GM19023 (cell line): Measurements from ENCODE around the gene SPDYE6.
"Not testable (repeated sequence)": the region's sequence is repeated elsewhere in the genome, so short reads cannot be mapped to it uniquely, and the experiment has no call there.

Experiments used
- ATAC-seq: cut with Tn5 transposase; IDR thresholded peaks from one replicate; pipeline ENCODE4 v1.9.1; 2021; ENCODE audit warnings: mild to moderate bottlenecking, moderate library complexity; ENCODE audit not compliant: unreplicated experiment

The SPDYE6 gene

DNA sequence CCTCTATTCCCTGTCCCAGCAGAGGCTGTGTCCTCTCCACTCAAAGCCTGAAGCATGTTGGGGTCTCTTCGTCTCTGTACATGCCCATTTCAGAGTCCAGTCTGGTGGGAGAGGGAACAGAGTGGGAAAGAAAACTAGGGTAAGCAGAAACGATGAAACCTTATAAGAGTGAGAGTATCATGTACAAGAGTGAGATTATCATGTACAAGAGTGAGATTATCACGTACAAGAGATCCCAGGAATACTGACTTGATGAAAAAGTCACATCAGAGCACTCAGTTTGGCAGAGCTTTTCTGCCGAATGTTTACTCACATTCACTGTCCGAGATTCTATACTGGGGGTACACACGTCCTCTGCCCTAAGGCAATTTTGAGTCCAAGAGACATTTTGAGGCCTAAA is at the start of gene SPDYE6:
SPDYE6 (minus strand) TSS at position 101 of the 400 bp plus-strand sequence. CDS start 421 bp downstream, outside the sequence.
- ATAC-seq, result not testable (repeated sequence)

DNA sequence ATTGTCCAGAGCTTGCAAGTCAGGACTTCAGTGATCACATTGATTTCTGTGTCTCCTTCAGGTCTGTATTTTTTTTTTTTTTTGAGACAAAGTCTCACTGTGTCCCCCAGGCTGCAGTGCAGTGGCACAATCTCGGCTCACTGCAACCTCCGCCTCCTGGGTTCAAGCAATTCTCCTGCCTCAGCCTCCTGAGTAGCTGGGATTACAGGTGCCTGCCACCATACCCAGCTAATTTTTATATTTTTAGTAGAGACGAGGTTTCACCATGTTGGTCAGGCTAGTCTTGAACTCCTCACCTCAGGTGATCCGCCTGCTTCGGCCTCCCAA is 48.6 kb upstream of the SPDYE6 start:
- not testable (repeated sequence) for ATAC-seq

DNA sequence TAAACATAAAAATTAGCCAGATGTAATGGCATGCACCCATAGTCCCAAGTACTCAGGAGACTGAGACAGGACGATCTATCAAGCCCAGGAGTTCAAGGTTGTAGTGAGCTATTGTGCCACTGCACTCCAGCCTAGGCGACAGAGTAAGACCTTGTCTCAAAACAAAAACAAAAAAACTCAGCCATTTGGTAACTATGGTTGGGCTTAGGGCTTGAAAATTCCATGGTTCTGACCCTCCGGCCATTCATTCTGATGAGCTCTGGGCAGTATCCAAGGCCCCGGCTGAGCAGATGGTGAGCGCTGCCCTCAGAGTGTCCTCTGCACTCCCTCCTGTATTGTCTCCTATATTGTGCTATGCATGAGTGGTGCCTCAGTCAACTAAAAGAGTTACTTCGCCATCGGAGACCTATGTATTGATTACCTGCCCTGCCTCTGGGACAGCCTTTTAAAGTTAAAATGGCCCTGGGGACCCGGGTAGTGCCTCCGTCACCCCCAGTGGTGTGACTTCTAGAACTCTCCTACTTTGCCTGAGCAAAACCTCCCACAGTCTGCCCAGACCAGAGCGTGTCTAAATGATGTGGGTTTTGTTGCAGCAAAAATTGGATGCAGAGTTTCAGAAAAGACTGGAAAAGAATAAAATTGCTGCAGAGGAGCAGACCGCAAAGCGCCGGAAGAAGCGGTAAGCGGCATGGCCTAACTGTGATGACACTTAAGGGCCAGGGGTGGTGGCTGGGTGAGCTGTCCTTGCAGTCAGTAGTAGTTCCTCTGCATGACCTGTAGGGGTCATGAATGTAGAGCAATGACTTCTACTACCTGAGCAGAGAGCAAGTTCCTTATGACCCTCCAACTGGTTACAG is 48.0 kb upstream of the SPDYE6 start:
- ATAC-seq, result peak; percentile 85

- ATAC-seq, result no peak
Observed at GRCh38 chr7:102403563-102403962, 47.3 kb upstream of the SPDYE6 start.

DNA sequence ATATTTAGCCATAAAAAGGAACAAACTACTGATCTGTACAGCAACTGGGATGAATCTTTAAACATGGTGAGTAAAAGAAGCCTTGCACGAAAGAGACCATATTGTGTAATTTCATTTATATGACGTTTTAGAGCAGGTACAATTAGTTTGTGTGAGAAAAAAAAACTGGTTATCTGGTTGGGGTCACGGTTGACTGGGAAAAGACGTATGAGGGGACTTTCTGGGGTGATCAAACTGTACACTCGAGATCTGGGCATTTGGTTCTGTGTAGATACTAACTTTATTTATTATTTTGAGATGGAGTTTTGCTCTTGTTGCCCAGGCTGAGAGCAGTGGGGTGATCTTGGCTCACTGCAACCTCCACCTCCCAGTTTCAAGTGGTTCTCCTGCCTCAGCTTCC is 44.1 kb upstream of the SPDYE6 start:
- ATAC-seq, result no peak

- no peak for ATAC-seq
Observed at GRCh38 chr7:102398543-102398942, 42.3 kb upstream of the SPDYE6 start.

DNA sequence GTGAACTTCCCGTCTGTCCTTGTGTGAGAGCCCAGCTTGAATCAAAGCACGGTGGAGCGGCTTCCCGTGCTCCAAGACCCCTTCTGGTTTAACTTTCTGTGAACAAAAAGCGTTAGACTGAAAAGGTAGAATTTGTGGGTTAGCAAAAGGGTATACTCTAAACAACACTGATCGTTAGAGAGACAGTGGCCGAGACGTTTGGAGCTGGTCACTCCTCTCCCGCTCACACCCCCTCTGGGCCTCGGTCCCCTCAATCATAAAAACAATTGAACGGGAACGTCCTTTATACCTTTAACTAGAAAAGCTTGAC is 40.4 kb upstream of the SPDYE6 start:
- peak; percentile 4 for ATAC-seq

GRCh38 chr7:102395873-102396709 is 39.8 kb upstream of the SPDYE6 start, which contains the start of gene PRKRIP1:
TSS of gene PRKRIP1 (plus strand) at chr7:102396363. CDS start at chr7:102396412, 49 bp downstream.
- peak; percentile 98 for ATAC-seq

DNA sequence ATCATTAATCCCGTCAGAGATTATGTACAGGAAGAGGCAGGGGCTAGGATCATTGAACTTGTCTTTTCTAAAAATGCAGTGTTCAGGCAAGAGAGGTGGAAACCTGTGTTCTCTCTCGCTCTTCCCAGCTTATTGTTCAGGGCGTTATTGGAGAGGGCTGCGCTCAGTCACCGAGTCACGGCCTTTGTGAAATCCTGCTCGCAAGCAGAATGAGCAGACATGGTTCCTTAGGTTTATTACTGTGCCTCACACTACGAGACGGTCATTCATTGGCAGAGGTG is 39.3 kb upstream of the SPDYE6 start:
- ATAC-seq, result no peak

DNA sequence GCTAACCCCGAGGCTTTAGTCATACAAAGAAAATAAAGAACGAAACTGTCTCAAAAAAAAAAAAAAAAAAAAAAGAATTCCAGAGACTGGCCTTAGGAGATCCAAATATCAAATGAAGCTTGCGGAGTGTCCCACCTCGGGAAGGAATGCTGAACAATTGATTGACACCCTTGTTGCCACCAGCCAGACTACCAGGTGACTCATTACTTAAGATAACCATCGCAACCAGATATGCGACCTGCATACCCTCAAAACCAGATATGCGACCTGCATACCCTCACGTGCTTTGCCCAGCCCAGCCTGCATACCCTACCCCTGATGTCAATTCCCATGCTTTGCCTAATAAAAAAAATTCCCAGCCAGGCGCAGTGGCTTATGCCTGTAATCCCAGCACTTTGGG is 37.2 kb upstream of the SPDYE6 start:
- ATAC-seq, result no peak

- ATAC-seq, result no peak
Observed at GRCh38 chr7:102392330-102392729, 36.1 kb upstream of the SPDYE6 start.

GRCh38 chr7:102390697-102391484 is 34.6 kb upstream of the SPDYE6 start:
- ATAC-seq, result no peak

- no peak for ATAC-seq
Observed at GRCh38 chr7:102389810-102390209, 33.6 kb upstream of the SPDYE6 start.

GRCh38 chr7:102387064-102387463 is 30.8 kb upstream of the SPDYE6 start:
- ATAC-seq, result no peak

DNA sequence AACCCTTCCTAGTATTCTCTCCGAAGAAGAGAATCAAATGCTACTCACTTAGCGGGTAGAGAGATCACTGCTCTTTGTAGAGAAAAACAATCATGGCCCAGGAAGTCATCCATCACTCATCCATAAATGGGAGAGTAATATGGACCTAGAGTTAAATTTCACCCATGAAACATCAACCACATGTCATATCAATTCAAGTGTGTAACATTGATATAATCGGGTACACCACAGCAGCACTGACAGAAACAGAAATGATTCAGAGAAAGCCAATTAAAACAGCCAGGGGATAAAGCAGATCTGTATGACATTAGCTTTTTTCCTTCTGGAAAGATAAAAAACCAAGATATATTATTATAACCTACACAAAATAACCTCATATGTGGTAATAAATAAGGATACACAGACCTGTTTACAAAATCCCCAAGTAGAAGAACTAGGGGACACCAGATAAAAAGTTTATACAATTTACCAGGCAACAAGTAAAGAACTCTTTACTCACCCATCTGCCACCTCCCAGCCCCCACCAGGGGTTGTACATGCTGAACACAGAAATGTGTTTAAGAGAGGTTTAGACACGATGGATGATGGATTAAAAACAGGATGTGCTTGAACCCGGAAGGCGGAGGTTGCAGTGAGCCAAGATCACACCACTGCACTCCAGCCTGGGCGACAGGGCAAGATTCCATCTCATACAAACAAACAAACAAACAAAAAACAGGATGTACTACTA is 25.6 kb upstream of the SPDYE6 start:
- ATAC-seq, result not testable (repeated sequence)

- ATAC-seq, result not testable (repeated sequence)
Observed at GRCh38 chr7:102380837-102381236, 24.6 kb upstream of the SPDYE6 start.

- no peak for ATAC-seq
Observed at GRCh38 chr7:102376964-102377466, 20.8 kb upstream of the SPDYE6 start.

- ATAC-seq, result not testable (repeated sequence)
Observed at GRCh38 chr7:102372796-102373195, 16.6 kb upstream of the SPDYE6 start.

DNA sequence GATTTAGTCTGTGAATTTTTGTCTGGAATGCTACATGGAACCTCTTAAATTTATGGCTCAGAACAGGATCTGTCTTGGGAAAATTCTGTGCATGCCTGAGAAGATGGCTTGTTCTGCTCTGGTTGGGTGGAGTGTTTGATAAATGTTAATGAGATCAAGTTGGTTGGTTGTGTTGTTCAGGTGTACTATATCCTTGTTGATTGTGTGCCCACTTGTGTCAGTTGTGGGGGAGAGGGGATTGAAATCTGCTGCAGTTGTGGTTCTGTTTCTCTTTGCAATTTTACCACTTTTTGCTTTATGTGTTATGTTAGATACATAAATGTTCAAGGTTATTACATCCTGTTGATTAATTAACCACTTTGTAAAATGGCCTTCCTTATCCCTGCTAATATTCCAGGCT is 13.8 kb upstream of the SPDYE6 start:
- not testable (repeated sequence) for ATAC-seq

DNA sequence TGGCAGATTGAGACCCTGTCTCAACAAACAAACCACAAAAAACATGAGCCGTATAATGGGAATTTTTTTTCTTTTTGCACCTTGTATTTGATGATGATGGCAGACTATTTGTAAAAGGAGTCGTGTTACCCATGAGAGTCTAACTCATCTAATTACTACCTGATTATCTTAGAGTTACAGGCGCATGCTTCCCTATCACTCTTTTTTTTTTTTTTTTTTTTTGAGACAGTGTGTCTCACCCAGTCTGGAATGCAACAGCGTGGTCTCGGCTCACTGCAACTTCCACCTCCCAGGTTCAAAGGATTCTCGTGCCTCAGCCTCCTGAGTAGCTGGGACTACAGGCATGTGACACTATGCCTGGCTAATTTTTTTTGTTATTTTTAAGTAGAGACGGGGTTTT is 9.1 kb upstream of the SPDYE6 start:
- not testable (repeated sequence) for ATAC-seq
